HG03066 (cell line): ENCODE measurements around the gene LRRC10.

Source experiments
- ATAC-seq: cut with Tn5 transposase; IDR thresholded peaks from one replicate; pipeline ENCODE4 v1.9.1; 2021; ENCODE audit warnings: low read depth; ENCODE audit not compliant: unreplicated experiment

LRRC10 gene

DNA sequence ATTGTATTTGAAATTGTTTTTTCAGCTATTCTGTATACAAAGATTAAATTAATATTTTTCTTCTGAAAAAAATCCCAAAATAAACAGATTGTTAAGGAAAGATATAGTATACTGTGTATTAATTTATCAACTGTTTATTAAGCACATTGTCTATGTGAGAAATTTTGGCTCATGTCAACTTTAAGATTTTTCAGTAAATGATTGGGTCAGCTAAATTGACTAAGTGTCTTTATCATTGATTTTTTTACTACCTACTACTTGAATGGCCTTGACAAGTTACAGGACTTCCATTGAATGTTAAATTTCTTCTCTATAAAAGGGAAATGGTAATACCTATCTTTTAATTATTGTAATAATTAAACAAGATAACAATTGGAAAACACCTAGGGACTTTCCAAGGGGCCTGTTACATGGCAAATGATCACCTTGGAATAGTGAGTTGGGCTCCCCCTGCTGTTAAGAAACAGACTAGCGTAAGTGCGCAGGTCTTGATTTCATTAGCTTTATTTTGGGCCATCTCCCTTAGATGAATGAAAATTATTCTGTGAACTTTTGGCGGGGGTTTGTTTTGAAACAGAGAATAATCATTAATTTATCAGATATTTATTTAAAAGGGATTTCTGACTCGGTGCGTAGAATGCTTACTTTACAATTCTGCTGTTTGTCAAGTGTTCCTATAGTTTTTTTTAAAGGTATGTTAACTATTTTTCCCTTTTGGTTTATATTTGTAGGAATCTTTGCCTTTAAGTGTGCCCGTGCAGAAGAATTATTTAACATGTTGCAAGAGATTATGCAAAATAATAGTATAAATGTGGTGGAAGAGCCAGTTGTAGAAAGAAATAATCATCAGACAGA lies 39.9 kb downstream of the LRRC10 start:
- peak; percentile 72 for ATAC-seq

DNA sequence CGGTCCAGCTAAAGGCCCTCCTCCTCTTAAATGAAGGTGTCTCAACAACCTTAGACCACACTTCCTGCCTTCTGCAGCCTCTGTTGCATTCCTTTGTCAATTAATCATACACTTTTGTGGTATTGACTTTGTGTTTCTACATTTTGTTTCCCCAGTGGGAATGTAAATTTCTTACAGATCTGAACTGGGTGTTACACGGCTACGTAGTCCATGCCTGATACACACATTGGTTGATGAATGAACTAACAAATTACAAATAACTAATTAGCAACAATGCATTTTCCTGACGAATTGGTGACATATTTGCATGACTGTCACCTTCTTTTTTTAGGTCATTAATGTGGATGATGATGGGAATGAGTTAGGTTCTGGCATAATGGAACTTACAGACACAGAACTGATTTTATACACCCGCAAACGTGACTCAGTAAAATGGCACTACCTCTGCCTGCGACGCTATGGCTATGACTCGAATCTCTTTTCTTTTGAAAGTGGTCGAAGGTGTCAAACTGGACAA lies 40.6 kb downstream of the LRRC10 start:
- ATAC-seq = no peak

DNA sequence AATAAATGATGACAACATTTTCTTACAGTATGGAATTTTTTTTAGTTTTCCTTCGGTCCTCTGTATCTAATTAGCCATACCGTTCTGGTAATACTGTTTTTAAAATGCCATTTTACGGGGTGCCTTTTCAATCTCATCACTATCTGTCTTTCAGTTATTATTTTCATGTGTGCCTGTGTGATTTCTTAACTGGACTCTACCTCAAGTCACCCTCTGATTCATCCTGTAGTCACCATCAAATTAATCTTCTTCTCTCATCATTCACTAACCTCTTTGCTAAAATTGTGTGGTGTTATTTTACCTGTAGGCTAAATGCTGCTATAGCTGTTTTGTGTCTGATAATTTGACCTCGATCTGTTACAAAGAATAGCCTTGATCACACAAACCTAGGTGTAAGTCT lies 41.5 kb downstream of the LRRC10 start:
- no peak for ATAC-seq

DNA sequence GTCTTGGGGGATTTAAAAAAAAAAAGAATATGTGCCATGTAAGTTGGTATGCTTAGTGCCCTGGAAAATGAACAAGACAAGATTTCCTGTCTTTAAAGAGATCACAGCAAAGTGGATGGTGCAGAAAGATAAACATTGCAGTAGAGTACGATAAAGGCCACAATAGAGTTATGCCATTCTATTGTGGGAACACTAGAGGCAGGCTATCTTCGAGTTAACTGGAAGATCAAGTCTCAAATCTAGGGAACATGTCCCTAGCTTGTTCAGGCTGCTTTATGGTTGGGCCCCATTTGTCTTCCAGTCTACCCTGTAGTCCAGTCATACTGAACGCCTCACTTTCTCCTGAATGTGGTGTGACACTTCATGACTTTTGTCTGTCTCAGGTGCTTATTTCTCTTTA lies 44.1 kb downstream of the LRRC10 start:
- ATAC-seq = no peak

DNA sequence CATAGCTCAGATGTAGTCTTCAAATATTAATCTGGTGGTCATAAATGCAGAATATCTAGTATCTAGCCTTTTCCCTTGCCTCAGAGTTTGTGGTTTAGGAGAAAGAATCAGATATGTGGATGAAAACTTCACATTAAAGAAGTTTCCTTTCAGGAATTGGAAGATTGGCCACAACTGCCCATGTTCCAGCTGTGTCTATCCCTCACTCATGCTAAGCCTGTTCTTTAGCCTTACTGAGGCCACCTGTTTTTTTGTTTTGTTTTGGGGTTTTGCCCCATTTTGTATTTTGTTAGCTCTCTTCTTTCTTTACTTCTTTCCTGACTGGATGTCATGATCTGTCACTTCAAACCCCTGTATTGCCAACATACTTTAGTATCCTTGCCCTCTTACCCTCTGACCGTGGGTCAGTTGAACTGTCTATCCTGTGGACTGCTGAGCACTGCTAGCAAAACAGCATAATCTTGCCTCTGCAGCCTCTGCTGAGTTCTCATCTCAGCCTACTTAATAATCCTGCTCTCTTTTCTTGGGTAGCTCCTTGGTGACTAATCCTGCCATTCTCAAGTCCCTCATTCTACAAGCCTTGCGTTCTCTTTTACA lies 47.4 kb downstream of the LRRC10 start:
- ATAC-seq = no peak
